ENCODE results near the gene RHBDL2. TPM values are rescaled to one million over a fixed set of nuclear protein-coding genes. Genes with fewer than 3 reads are reported as not detected.
"Not testable (repeated sequence)": the region's sequence is repeated elsewhere in the genome, so short reads cannot be mapped to it uniquely, and the experiment has no call there.

Gene RHBDL2
- total RNA-seq, 2 experiments from 2014 or later = not detected

DNA sequence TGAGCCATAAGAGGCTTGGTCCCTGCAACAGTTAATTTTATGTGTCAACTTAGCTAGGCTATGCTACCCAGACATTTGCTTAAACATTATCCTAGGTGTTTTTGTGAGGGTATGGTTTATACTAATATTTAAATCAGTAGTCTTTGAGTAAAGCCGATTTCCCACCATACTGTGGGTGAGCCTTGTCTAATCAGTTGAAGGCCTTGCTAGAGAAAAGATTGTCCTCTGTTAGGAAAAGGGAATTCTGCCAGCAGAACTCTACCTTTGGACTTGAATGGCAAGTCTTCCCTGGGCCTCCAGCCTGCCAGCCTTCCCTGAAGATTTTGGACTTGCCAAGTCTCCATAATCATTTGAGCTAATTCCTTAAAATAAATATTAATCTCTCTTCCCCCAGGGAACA is 23.9 kb downstream of the RHBDL2 start:
- H3K27ac ChIP-seq (ENCODE audit: low read depth in 1 of 2, low read length in 2 of 2) = no peak overlapping the region
- ChIA-PET CTCF (no interaction called here), POLR2A (no interaction called here)
- ATAC-seq (ENCODE audit: poor library complexity) (no peak), DNase-seq (no peak)
- intact Hi-C loops (cut with DNase I, micrococcal nuclease) = no loop called here
- Mint-ChIP-seq H3K36me3 (ENCODE audit: low read depth) (no peaks in the 10 kb centered on the region), H3K4me1 (ENCODE audit: low read depth) (no peaks in the 10 kb centered on the region), H3K4me3 (no peak overlapping the region), H3K9me3 (no peaks in the 10 kb centered on the region), H3K27me3 (no peaks in the 10 kb centered on the region), H3K27ac (no peak overlapping the region)
- H3K4me3 ChIP-seq (ENCODE audit: low read length) = no peak overlapping the region
- H3K4me1 ChIP-seq (ENCODE audit: insufficient read depth, low read length) = no peaks in the 10 kb centered on the region
- H3K9me3 ChIP-seq (ENCODE audit: control insufficient read depth in 1 of 2, insufficient read depth in 1 of 2, low read length in 2 of 2) = no peaks in the 10 kb centered on the region
- H3K36me3 ChIP-seq (ENCODE audit: insufficient read depth, low read length) = no peaks in the 10 kb centered on the region
- TF ChIP-seq, protein P1, sequence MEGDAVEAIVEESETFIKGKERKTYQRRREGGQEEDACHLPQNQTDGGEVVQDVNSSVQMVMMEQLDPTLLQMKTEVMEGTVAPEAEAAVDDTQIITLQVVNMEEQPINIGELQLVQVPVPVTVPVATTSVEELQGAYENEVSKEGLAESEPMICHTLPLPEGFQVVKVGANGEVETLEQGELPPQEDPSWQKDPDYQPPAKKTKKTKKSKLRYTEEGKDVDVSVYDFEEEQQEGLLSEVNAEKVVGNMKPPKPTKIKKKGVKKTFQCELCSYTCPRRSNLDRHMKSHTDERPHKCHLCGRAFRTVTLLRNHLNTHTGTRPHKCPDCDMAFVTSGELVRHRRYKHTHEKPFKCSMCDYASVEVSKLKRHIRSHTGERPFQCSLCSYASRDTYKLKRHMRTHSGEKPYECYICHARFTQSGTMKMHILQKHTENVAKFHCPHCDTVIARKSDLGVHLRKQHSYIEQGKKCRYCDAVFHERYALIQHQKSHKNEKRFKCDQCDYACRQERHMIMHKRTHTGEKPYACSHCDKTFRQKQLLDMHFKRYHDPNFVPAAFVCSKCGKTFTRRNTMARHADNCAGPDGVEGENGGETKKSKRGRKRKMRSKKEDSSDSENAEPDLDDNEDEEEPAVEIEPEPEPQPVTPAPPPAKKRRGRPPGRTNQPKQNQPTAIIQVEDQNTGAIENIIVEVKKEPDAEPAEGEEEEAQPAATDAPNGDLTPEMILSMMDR (IDR thresholded peaks at IDR 0.05) = no peak
- H3K27me3 ChIP-seq (ENCODE audit: control insufficient read depth in 1 of 2, insufficient read depth in 2 of 2, low read length in 2 of 2) = no peaks in the 10 kb centered on the region

DNA sequence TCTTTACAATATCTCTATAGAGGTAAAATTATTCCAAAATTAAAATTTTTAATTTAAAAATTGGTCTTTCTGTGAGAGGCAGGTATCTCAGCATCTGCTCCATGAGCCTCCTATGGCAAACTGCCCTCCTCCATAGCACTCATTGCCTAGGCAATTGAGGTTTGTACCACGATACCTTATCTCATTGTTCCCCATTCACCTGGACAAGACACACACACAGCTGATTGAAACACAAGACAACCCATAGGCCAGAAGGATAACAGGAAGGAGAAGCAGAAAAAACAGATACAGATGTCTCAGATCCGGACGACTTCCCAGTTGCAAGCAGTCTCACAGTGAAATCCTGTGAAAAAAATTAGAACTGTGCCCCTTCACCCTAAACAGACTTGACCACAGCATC is 24.3 kb downstream of the RHBDL2 start:
- no peaks in the 10 kb centered on the region for H3K27me3 ChIP-seq (ENCODE audit: control insufficient read depth in 1 of 2, insufficient read depth in 2 of 2, low read length in 2 of 2)
- no peak overlapping the region for H3K4me3 Mint-ChIP-seq

DNA sequence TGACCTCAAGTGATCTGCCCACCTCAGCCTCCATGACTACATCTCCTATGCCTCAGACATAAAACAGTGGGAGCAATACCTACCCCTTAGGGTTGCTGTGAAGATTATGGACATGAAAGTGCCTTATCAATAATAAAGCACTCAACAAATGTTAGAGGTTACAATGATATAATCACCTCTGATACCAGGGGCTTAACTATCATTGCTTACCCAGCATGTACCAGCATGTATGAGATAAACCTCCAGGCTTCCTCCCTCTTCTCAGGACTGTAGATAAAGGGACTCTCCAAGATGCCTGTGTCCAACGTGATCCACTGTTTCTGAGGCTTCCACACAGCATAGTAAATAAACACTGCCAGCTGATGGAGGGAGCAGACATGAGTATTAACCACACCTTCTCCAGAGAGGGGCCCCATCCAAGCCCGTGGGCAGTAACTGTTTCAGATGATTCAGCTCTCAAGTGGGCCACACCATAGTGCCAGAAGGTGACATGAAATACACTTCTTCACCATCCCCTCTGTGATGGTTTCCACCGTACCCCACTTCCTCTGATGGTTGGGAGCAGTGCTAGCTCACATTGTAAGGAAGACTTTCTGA is 26.2 kb downstream of the RHBDL2 start:
- no peaks in the 10 kb centered on the region for H3K36me3 Mint-ChIP-seq (ENCODE audit: low read depth)
- H3K4me3 Mint-ChIP-seq = no peak overlapping the region
- Histone ChIP-seq H3K4me1 (ENCODE audit: insufficient read depth, low read length) (no peaks in the 10 kb centered on the region), H3K27ac (ENCODE audit: low read depth in 1 of 2, low read length in 2 of 2) (no peak overlapping the region), H3K9me3 (ENCODE audit: control insufficient read depth in 1 of 2, insufficient read depth in 1 of 2, low read length in 2 of 2) (no peaks in the 10 kb centered on the region), H3K36me3 (ENCODE audit: insufficient read depth, low read length) (no peaks in the 10 kb centered on the region), H3K27me3 (ENCODE audit: control insufficient read depth in 1 of 2, insufficient read depth in 2 of 2, low read length in 2 of 2) (no peaks in the 10 kb centered on the region), H3K4me3 (ENCODE audit: low read length) (no peak overlapping the region)
- H3K27ac Mint-ChIP-seq = no peak overlapping the region
- no peaks in the 10 kb centered on the region for H3K4me1 Mint-ChIP-seq (ENCODE audit: low read depth)
- POLR2A ChIA-PET = no interaction called here
- ATAC-seq (ENCODE audit: poor library complexity) = no peak
- intact Hi-C loops (cut with DNase I, micrococcal nuclease) = no loop called here
- TF ChIP-seq, protein P1 (IDR thresholded peaks at IDR 0.05) = no peak
- no peaks in the 10 kb centered on the region for H3K9me3 Mint-ChIP-seq
- CTCF ChIA-PET = no interaction called here
- H3K27me3 Mint-ChIP-seq = no peaks in the 10 kb centered on the region
- no peak for DNase-seq

More for the DNA sequence above, 24.3 kb downstream of the RHBDL2 start:
- ChIA-PET POLR2A (no interaction called here), CTCF (no interaction called here)
- TF ChIP-seq, protein P1 (IDR thresholded peaks at IDR 0.05) = no peak
- no peaks in the 10 kb centered on the region for H3K27me3 Mint-ChIP-seq
- DNase-seq = no peak
- no peaks in the 10 kb centered on the region for H3K9me3 ChIP-seq (ENCODE audit: control insufficient read depth in 1 of 2, insufficient read depth in 1 of 2, low read length in 2 of 2)
- H3K27ac ChIP-seq (ENCODE audit: low read depth in 1 of 2, low read length in 2 of 2) = no peak overlapping the region
- intact Hi-C loops (cut with DNase I, micrococcal nuclease) = no loop called here
- no peaks in the 10 kb centered on the region for H3K36me3 Mint-ChIP-seq (ENCODE audit: low read depth)
- H3K27ac Mint-ChIP-seq = no peak overlapping the region
- H3K4me1 Mint-ChIP-seq (ENCODE audit: low read depth) = no peaks in the 10 kb centered on the region
- no peak for ATAC-seq (ENCODE audit: poor library complexity)
- no peaks in the 10 kb centered on the region for H3K36me3 ChIP-seq (ENCODE audit: insufficient read depth, low read length)
- no peak overlapping the region for H3K4me3 ChIP-seq (ENCODE audit: low read length)
- H3K4me1 ChIP-seq (ENCODE audit: insufficient read depth, low read length) = no peaks in the 10 kb centered on the region
- H3K9me3 Mint-ChIP-seq = no peaks in the 10 kb centered on the region

DNA sequence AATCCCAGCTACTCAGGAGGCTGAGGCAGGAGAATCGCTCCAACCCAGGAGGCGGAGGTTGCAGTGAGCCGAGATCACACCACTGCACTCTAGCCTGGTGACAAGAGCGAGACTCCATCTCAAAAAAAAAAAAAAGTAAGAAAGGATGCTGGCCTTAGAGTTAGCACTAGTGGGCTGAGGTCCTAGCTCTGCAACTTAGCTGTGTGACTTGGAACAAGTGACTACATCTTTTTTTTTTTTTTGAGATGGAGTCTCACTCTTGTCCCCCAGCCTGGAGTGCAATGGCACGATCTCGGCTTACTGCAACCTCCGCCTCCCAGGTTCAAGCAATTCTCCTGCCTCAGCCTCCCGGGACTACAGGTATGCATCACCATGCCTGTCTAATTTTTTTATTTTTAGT is 26.7 kb downstream of the RHBDL2 start:
- H3K27ac Mint-ChIP-seq; H3K36me3 ChIP-seq (ENCODE audit: insufficient read depth, low read length); H3K27ac ChIP-seq (ENCODE audit: low read depth in 1 of 2, low read length in 2 of 2); H3K27me3 ChIP-seq (ENCODE audit: control insufficient read depth in 1 of 2, insufficient read depth in 2 of 2, low read length in 2 of 2); H3K4me1 ChIP-seq (ENCODE audit: insufficient read depth, low read length); H3K9me3 Mint-ChIP-seq; ATAC-seq (ENCODE audit: poor library complexity); POLR2A ChIA-PET; DNase-seq; H3K9me3 ChIP-seq (ENCODE audit: control insufficient read depth in 1 of 2, insufficient read depth in 1 of 2, low read length in 2 of 2); H3K27me3 Mint-ChIP-seq; H3K4me3 Mint-ChIP-seq; H3K36me3 Mint-ChIP-seq (ENCODE audit: low read depth); H3K4me3 ChIP-seq (ENCODE audit: low read length); intact Hi-C loops (cut with DNase I, micrococcal nuclease); H3K4me1 Mint-ChIP-seq (ENCODE audit: low read depth): not testable (repeated sequence)
- CTCF ChIA-PET = interaction anchor here (0.7 kb wide), 1 partner anchor 477 kb away, joined by 3 read pairs; no protein-coding TSS in a partner anchor

Measured in CD4-positive, alpha-beta T cell (primary cell).